ENCODE data around the gene KMT5C. TPM values are rescaled to one million over a fixed set of nuclear protein-coding genes. Genes with fewer than 3 reads are reported as not detected.

KMT5C gene
- total RNA-seq = 13.3 TPM

DNA sequence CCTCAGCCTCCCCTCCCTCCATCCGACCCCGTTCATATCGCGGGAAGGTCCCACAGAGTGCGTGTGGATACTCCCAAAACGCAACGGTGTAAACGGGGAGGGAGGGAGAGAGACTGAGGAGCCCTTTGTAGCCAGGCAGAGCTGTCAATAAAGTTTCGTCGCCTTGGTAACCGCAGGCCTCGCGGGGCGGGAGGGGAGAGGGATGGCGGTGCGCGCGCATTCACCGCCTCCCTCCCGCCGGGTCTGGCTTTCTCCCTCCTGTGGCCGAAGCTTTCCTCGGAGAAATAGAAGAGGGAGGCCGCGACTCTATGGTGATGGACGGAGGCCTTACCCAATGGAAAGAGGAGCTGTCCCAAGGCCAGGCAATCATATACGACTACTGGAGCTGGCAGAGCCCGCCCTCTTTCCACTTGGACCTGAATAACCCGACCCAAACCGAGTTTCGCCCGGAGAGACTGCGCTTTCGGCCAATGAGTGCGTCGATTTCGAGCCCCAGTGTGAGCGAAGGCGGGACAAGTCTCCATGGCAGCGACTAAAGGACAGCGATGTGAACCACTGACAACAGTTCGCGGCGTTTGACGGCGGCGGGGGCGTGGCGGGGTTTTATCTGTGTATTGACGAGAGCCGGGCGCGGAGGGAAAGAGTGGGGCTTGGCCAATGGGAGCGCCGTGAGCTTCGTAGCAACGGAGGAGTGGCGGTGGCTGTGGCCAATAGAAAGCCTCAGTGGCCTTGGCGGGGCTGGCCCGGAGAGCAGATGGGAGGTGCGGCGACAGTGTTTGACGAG is at the start of gene KMT5C:
Gene KMT5C (plus strand): TSS at position 772 of the 784 bp plus-strand sequence. CDS start 2,061 bp downstream, outside the sequence.
- DNase-seq = peak; percentile 100

DNA sequence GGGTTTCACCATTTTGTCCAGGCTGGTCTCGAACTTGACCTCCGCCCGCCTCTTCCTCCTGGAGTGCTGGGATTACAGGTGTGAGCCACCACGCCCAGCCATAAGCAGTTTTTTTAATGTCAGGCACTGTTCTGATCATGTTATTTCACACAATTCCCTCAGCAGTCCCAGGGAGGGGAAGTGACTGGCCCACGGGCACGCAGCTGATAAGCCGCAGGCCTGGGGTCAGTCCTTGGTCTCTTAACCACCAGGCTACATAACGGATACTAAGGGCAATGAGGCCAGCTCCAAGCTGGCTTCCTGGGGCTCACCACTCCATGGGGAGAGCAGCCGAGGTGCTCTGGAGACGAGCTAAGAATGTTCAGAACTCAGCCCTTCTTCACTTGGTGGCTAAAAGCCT is 42.4 kb upstream of the KMT5C start:
- DNase-seq = no peak

DNA sequence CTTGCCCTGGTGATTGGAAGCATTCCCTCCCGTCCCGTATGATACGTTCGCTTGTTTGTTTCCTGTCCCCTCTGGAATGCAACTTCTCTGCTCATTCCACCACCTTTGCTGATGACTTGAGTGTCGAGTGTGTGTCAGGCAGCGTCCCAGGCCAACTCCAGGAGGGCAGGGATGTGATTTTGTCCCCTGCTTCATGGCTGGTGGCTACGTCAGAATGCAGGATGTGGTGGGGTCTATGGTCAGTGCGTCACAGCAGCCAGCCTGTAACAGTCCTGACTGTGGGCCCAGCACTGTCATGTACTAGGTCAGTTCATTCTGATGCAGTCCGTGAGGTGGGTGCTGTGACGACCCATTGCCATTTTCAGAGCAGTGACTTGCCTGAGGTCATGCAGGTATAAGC is 39.7 kb upstream of the KMT5C start:
- DNase-seq = no peak

DNA sequence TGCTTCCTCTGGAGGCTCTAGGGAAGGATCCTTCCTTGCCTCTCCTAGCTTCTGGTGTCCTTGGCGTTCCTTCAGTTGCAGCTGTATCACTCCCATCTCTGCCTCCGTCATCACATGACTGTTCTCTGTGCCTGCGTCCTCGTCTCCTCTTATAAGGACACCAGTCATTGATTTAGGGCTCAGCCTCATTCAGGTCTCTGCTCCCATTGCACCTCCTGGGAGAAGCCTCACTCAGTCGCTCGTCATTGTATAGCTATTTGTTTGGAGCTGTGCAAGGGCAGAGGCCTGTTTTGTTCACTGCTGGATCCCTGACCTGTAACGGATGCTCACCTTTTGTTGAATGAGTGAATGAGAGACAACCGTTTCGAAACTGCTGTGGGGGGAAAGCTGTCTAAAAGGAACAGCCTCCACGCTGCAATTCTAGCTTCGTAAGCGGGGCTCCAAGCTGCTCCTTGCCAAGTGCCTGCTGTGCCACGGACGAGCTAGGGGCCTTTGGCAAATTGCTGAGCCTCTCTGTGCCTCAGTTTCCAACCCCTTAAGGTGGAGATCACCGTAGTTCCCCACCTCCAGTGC is 38.7 kb upstream of the KMT5C start:
- no peak for DNase-seq

DNA sequence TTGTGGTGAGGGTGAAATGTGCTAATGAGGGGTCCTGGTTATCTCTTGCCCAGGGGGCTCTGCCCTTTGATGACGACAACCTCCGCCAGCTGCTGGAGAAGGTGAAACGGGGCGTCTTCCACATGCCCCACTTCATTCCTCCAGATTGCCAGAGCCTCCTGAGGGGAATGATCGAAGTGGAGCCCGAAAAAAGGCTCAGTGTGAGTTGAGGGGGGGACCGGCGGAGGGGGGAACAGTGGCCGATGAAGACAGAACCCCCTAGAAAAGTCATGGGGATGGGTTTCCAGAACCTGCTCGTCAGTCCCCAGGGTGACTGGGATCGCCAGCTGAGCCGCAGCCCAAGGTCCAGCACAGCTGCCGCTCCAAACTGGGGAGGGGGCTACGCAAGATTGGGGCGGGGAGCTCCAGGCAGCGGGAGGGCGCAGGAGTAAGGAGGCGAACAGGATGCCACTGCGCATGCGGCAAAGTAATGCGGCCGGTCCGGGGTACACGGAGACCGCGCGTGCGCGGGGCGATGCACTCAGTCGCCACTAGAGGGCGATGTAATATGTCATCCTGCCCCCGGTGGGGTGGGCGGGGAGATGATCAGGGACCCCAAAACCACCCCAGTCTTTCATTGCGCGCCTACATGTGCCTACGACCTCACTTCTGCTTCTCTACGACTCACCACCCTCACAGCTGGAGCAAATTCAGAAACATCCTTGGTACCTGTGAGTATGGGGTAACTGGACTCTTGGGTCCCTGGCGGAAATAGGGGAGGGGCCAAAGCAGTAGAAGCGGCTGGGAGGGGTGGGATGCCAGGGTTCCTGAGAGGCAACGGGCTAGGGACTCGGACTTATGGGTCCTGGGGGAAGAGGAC is 38.0 kb upstream of the KMT5C start:
- DNase-seq = peak; percentile 94

DNA sequence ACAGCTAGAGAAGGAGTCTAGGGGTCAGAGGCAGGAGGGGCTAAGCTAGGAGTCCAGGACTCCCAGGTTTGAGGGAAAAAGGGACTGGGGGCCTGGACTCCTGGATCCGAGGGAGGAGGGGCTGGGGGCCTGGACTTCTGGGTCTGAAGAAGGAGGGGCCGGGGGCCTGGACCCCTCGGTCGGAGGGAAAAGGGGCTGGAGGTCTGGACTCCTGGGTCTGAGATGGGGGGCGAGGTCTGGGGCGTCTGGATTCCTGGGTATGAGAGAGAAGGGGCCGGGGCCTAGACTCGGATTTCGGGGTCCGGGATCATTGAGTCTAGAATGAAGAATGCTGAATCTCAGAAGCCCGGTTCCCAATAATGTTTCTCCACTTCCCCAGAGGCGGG is 37.4 kb upstream of the KMT5C start:
- no peak for DNase-seq

DNA sequence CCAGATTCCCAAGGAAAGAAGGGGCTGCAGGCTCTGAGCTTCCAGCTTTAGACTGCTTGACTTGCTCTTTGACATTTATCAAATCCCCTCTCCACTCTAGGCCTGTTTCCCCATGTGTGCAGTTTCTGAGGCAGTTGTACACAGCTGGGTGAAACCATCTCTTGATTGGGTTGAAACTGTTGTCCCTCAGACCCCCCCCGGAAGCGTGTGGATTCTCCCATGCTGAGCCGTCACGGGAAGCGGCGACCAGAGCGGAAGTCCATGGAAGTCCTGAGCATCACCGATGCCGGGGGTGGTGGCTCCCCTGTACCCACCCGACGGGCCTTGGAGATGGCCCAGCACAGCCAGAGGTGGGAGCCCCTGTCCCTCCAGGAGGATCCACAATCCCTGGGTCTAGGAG is 36.2 kb upstream of the KMT5C start:
- DNase-seq = no peak

DNA sequence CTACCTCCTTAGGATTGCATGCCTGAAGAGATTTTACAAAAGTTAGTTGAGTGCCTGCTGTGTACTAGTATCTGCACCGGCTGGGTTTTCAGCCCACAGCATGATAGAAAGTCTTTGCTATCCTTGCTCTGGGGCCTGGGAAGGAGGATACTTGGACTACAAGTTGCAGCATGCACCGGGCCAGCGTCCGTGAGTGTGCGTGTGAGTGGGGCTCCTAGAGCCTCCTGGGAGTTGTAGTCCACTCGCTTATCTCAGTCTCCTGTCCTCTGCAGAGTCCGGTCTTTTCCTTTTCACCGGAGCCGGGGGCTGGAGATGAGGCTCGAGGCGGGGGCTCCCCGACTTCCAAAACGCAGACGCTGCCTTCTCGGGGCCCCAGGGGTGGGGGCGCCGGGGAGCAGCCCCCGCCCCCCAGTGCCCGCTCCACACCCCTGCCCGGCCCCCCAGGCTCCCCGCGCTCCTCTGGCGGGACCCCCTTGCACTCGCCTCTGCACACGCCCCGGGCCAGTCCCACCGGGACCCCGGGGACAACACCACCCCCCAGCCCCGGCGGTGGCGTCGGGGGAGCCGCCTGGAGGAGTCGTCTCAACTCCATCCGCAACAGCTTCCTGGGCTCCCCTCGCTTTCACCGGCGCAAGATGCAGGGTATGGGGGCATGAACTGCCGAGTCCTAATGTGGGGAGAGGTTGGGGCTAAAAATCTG is 35.2 kb upstream of the KMT5C start:
- DNase-seq = peak; percentile 47

DNA sequence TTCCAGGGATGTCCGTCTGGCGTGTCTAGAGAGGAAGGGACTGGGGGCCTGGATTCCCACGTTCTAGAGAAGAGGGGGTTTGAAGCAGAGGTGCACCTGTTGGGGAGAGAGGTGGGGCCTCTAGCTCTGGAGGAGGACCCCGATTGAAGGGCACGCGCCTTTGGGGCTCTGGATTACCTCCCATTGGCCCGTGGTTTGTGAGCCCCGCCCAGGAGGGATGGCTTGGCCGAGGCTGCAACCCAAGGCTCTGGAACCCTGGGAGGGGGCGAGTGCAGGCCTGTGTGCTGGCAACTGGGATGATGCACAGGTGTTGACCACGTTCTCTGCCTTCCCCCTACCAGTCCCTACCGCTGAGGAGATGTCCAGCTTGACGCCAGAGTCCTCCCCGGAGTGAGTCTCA is 34.7 kb upstream of the KMT5C start:
- DNase-seq = no peak

DNA sequence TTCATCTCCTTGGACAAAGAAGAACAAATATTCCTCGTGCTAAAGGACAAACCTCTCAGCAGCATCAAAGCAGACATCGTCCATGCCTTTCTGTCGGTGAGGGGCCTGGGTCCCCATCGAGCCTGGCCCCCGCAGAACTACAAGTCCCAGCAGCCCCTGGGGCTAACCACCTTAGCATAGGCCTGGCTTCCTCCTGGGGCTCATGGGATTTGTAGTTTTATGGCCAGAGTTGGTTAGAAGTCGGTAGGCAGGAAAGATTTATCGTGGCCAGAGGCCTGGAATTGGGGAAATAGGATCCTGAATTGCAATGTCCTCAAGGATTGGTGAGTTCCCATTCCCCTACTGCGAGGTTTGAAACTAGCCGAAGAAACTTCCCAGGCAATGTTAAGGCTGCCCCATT is 34.2 kb upstream of the KMT5C start:
- peak; percentile 67 for DNase-seq

DNA sequence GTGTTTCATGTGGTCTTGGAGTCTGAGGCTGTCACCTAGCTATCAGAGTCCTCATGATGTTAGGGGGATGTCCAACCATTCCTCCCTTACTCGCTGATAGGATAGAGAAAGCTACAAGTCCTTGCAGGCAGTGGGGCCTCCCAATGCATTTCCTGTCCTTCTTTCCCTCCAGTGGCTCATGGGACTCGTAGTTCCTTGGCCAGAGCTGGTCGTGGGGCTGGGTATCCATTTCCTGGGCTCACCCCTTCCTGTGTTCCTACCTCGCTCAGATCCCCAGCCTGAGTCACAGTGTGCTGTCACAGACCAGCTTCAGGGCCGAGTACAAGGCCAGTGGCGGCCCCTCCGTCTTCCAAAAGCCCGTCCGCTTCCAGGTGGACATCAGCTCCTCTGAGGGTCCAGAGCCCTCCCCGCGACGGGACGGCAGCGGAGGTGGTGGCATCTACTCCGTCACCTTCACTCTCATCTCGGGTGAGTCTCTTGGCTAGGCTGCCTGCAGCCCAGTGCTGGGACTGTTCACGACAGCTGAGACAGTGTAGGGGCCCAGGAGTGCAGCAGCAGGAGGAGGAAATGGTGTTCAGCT is 33.6 kb upstream of the KMT5C start:
- no peak for DNase-seq

DNA sequence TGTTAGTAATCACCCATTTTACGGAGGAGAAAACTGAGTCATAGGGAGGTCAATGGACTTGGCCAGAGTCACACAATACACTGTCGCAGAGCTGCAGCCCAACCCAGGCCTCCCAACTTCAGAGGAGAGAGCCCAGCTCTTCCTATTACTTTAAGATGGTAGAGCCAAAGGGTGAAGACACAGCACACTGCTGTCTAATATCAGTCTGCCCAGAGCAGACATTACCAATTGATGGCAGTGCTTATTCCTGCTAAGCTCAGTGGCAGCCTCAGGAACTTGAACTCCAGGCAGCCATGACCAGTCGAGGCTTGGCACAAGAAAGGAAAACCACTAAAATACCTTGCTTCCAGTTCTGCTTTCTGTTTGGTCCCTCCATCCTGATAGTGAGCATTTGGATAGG is 33.0 kb upstream of the KMT5C start:
- DNase-seq = no peak

DNA sequence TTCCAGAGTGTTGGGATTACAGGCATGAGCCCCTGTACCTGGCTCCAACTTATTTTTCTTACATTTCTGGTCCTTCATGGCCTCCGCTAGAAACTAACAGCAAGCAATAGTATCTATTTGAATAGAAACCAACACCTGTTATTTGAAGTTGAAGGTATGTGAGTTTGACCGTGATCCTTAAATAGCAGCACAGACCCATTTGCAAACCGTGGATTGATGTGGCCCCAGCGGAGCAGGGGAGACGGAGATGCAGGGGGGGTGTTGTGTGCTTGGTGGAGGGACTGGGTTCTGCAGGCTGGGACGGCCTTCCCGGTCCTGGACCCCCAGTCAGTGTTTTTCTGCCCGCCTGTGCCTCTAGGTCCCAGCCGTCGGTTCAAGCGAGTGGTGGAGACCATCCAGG is 31.4 kb upstream of the KMT5C start:
- DNase-seq = no peak

DNA sequence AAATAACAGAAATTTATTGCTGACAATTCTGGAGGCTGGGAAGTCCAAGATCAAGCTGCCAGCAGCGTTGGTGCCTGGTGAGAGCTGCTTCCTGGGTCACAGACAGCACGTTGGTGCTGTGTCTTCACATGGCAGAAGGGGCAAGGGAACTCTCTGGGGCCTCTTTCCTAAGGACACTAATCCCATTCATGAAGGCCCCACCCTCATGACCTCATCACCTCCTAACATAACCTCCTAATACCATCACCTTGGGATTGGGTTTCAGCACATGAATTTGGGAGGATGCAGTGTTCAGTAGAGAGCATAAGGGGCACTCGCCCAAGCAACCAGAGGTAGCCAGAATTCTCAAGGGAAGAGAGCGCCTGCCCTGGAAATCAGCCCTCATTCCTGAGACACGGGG is 30.2 kb upstream of the KMT5C start:
- DNase-seq = no peak

DNA sequence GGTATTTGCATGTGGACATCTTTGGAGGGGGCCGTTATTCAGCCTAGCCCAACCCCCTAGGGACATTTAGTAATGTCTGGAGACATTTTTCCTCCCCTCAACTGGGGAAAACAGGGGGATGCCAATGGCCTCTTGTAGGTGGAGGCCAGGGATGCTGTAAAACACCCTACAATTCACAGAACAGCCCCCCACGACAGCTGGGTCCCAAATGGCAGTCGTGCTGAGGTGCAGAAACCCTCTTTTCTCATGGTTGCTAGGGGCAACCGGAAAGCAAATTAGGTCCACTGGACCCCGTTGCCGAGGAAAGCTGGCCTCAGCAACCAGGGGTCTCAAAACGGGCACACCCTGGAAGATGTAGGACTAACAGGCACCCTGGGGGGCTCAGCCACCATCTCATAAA is 29.2 kb upstream of the KMT5C start:
- no peak for DNase-seq

DNA sequence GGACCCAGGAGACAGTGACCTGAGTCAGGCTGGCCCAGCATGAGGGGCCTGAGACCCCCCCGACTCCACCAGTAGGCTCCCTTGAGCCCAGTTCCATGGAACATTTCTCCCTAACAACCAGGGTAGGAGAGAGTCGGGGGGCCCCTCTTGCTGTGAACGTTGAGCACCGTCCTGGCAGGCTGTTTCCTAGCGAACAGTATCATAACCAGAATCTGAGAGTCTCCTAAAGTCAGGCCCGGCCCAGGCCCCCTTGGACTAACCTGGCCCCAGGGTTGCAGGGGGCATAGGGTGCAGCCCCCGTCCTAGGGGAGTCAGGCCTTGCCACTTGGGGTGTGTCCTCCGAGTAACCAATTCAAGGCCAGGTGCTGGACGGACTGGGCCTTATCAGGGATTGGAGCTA is 28.3 kb upstream of the KMT5C start:
- no peak for DNase-seq

DNA sequence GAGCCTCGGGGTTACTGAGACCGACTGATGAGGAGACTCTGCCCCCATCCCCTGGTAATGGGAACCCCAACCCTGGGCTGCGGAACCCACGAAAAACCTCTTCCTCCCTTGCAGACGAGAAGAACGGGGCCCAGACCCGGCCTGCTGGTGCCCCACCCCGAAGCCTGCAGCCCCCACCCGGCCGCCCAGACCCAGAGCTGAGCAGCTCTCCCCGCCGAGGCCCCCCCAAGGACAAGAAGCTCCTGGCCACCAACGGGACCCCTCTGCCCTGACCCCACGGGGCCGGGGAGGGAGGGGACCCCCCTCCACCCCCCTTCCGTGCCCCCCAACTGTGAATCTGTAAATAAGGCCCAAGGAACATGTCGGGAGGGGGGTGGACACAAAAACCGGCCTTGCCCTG is 27.9 kb upstream of the KMT5C start:
- DNase-seq = no peak

DNA sequence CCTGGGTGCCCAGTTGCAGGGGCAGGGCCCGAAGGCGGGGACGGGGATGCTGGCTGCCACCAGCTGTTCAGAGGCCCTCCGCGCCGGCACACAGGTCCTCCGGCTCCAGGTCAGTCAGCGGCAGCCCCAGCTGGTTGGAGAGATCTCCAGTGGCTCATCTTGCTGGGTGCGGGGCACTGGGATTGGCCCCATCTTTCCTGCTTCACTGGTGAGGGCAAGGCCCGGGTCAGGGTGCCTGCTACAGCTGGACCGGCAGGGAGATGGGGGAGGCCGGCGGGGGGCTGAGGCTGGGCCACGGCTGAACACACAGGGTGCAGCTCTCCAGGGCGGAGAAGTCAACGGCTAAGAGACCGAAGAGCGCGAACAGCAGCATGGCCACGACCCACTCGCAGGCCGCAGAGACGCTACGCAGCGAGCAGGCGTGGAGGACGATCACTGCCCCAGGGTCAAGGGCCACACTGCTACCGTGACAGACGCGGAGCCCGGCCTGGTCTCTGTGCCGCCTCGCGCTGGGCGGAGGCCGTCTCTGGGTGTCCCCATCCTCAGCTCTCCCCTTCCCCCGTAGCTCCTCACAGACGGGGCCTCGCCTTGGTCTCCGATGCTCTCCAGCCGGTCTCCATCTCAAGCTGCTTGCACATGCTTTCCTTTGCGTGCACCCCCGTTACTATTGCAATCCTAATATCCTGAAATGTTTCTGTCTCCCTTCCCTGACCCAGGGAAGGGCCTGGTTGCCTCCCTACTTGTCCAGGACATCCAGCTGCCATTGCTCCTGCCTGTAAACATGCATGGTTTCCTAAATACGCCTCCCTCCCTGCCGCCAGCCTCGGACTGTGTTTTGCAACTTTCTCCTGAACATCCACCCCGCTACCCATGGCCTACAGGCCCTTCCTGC is 26.8 kb upstream of the KMT5C start:
- DNase-seq = peak; percentile 37

DNA sequence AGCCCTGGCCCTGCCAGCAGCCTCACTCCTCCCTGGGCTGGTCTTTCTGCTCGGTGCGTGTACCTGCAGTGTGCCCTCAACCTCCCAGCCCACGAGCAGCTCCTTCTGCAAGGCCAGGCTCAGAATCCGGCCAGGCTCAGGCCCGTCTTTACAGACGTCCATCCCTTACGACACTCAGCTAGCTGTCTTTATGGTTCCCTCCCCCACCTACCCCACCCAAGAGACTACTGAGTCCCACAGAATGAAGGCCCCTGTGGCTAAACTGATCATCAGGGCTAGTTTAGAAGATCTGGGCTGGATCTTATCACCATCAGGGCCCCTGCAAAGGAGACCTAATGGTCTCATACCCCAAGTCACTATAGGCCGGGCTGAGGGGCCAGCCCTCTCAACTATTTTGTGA is 25.3 kb upstream of the KMT5C start:
- DNase-seq = no peak

DNA sequence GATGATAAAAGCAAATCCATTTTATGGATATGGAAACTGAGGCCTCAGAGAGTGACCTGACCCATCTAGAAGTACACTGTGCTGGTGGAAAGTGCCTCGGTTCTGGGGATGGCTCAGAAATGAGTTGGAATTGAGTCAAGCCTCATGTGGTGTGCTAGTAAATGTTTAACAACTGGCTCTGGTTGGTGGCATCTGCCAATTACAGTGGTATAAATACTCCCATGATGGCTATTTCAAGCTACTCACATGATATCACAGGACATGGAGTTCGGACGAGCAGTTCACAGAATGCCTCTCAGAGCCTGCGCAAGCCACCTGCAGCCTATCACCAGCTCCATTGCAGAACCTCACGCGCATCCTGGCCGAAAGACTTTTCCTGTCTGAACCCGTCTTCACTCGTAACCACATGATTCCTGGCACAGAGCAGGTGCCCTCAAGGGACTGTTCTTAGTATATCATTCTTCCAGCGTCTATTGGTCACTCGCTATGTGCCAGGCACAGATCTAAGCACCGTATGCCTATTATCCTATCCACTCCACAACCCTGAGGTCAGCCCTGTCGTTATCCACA is 23.6 kb upstream of the KMT5C start:
- DNase-seq = no peak

DNA sequence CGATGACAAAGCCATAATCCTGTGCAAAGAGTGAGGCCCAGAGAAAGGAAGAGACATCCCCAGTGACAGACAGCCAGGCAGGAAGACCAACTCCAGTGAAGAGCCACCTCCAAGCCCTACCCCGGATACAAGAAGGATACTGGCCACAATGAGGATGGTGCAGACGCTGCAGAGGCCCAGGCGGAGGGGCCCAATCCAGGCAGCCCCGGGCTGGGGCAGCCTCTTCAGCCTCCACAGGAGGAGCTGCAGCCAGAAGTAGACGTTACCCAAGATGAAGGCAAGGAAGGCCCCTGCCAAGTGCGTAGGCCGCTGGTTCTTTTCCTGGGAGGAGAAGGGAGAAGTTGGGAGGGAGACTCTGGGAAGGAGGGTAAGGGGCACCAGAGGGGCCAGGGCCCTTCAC is 23.0 kb upstream of the KMT5C start:
- no peak for DNase-seq

Measured in tongue (tissue), 2 donors.